CD4-positive, alpha-beta T cell treated with Interleukin-6 at 100 ng/mL for 8 hours (primary cell): ENCODE data around the gene DAO.
"Not testable (repeated sequence)": the region's sequence is repeated elsewhere in the genome, so short reads cannot be mapped to it uniquely, and the experiment has no call there.

Experiments
- DNase-seq: peaks from one replicate; pipeline ENCODE4 v3.0.0-alpha.2; 2020; ENCODE audit warnings: mixed read lengths, low spot score

Gene DAO

GRCh38 chr12:108879615-108880254 is at the start of gene DAO:
DAO (plus strand) TSS chr12:108880092; CDS start chr12:108885007, 4,915 bp downstream.
- no peak for DNase-seq

GRCh38 chr12:108831309-108831991 is 48.4 kb upstream of the DAO start:
- DNase-seq, result no peak

DNA sequence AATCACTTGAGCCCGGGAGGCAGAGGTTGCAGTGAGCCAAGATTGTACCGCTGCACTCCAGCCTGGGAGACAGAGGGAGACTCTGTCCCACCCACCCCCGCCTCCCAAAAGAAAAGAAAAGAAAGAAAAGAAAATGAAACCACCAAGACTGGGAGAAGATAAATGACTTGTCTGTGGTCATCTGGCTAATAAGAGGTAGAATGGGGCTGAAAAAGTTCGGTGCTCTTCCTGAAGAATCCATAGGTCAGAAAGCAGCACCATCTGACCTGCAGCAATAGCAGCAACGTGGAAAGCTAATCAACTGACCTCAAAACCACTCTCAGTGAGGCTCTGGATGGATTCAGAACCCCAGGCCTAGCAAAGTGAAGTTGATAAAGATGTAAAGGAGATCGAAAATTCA is 47.7 kb upstream of the DAO start:
- DNase-seq, result no peak

DNA sequence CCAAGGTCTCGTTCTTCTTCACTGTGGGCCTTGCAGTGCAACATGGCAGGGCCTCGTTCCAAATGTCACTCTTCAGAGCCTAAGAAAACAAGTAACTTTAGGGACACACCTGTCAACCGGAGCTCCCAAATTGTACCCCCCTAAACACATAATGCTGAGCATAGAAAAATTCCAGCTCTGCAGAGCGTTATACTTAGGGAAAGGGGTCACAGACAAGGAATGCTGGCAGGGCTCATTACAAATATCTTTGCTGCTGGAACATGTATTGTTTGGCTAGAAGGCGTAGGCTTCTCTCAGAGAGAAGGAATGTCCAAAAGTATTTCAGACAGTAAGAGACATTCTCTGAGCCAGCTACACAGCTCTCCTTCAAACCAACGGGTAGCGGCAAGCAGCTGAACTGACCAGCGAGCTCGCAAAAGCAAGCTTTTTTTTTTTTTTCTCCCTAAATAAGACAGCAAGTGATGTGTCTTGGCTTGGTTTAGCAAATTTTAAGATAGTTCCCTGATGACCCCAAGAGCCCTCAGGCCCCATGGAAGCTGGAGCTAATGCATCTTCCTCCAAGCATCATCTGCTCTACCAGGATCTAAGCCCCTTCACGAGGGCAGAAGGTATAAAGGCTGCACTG is 47.0 kb upstream of the DAO start:
- no peak for DNase-seq

GRCh38 chr12:108833355-108833733 is 46.5 kb upstream of the DAO start:
- DNase-seq, result no peak

- DNase-seq, result no peak
Observed at GRCh38 chr12:108833757-108834472, 46.0 kb upstream of the DAO start.

- no peak for DNase-seq
Observed at GRCh38 chr12:108835860-108836634, 43.8 kb upstream of the DAO start.

GRCh38 chr12:108837239-108837638 is 42.7 kb upstream of the DAO start:
- DNase-seq, result no peak

- no peak for DNase-seq
Observed at GRCh38 chr12:108837680-108838079, 42.2 kb upstream of the DAO start.

DNA sequence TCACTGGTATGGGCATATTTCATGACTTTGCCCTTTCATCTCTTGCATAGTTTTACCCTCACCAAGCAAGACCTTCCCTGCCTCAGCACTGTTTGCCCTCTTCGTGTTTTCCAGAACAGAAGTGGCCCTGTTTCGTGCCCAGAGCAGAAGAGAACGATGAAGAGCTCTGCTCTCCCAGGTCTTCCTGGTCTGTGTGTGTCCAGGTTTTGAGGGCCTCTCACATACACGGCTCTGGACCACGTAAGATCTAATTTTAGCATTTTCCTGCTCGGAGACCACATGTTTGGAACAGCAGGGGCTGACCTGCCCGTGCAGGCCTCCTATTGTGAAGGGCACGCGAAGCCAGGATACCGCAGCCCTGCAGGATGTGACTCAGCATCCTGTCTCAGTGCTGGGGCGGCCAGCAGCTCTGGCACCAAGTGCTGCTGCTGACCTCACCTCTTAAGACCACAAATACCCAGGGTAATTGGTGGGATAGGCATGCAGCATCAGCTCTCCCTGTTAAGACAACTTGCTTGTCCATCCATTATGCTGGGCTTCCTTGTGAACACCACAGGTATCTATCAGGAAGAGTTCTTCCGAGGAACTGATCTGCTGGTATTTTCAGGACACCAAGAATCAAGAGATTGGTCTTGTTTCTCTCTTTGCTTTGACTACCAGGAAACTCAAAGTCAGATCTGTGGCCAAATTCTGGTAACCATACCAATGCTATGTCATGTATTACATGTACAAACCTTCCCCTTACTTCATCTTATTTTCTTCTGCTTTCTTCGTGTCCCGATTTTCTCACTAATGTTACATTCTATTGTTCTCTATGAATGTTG is 41.5 kb upstream of the DAO start:
- peak; percentile 70 for DNase-seq

- DNase-seq, result no peak
Observed at GRCh38 chr12:108839018-108839889, 40.6 kb upstream of the DAO start.

DNA sequence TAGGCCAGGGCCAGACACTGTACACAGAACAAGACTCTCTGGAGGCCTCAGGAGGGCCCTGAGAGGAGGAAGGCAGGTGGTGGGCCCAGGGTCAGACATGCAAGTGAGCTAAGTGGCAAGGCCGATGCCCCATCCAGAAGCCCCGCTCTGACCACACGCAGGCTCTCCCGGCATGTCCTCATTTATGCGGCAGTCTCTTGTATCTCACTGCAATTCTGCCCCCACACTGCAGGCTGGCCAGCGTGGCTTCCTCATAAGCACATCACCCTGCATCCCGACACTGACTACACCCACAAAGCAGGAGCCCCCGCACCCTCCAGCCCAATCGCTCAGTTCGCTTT is 40.0 kb upstream of the DAO start:
- no peak for DNase-seq

GRCh38 chr12:108840605-108841332 is 39.1 kb upstream of the DAO start:
- no peak for DNase-seq

DNA sequence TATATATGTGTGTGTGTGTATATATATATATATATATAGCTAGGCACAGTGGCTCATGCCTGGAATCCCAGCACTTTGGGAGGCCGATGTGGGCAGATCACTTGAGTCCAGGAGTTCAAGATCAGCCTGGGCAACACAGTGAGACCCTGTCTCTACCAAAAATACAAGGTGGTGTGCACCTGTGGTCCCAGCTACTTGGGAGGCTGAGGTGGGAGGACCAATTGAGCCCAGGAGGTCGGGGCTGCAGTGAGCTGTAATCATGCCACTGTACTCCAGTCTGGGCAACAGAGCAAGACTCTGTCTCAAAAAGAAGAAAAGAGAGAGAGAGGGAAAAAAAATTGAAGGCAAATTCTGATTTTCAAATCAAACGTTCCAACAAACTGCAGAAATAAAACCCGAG is 38.1 kb upstream of the DAO start:
- DNase-seq, result not testable (repeated sequence)

DNA sequence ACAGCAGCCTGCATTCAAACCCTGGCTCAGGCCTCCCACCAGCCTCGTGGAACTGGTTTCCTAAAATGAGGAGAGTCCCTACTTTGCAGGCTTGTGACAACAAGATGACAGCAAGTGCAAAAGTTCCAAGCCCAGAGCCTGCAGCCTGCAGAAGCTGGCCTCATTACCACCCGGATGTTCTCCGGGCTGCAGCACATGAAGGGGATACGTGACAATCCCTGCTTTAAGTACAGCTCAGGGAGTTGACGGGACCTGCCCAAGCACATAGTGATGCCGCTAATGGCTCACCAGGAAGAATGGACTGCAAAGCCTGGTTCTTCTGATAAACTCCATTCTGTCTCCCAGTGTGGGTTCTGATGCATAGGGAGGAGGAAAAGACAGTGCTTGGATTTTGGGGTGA is 37.5 kb upstream of the DAO start:
- DNase-seq, result no peak

DNA sequence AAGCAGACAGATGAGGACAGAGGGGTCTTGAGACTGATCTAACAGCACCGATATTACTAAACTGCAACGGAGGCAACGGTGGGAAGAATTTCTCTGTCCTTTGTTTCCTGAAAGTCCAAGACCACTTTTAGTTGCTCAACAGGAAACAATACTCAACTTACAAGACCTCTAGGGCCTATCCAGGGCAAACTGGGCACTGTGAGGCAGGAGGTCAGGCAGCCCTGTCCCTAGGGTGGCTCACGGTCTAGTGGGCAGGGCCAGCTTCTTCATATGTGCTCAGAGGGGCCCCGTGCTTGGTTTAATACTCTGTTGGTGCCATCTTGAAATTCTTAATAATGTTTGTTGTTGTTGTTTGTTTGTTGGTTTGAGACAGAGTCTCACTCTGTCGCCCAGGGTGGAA is 36.7 kb upstream of the DAO start:
- no peak for DNase-seq

GRCh38 chr12:108845696-108846095 is 34.2 kb upstream of the DAO start:
- no peak for DNase-seq

GRCh38 chr12:108846290-108846701 is 33.6 kb upstream of the DAO start:
- no peak for DNase-seq

DNA sequence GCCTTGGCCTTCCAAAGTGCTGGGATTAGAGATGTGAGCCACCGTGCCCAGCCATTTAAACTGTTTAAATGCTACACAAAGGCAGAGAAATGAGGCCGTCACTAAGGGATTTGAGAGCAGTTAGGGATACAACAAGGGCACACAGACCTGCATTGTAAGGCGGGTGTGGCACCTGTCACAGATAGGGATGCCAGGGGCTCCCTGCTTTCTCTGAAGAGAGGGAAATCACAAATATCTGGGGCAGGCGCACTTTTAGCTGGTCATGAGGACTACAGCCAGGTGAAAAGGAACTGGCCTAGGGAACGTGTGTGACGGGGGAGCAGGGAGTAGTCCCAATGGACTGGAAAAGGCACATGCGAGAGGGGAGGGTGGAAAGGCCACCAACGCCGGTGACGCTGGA is 32.2 kb upstream of the DAO start:
- no peak for DNase-seq

DNA sequence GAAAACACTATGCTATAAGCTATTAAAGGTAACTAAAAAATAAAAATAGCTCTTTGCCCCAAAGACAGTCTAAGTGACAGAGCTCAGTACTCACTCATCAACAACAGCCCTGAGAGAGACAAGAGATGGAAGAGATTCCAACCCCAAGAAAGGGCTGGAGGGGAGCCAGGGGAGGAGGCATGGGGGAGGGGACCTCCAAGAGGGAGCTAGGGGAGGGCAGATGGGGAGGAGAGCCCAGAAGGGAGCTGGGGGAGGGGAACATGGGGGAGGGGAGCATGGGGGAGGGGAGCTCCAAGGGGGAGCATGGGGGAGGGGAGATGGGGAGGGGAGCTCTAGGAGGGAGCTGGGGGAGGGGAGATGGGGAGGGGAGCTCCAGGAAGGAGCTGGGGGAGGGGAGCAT is 30.2 kb upstream of the DAO start:
- DNase-seq, result no peak
